A673 (cell line): ENCODE data around the gene TMEM14C. TPM values are rescaled to one million over a fixed set of nuclear protein-coding genes. Genes with fewer than 3 reads are reported as not detected.

Experiments
- BruUV-seq: library from RNA; stranded (reverse); fragments of 400-500 nt; replicated peaks from 2 replicates; lab custom pipeline; 2021; lab: Mats Ljungman, UMichigan
- CTCF ChIA-PET: fragments of 300-600 bp; sonication (Branson Sonifier 250); formaldehyde crosslinking; loops from one replicate; lab custom pipeline; 2022; ENCODE audit warnings: antibody characterized with exemption; lab: Charles Lee
- POLR2A ChIA-PET: fragments of 300-600 bp; sonication (Branson Sonifier 250); formaldehyde crosslinking; loops from one replicate; lab custom pipeline; 2022; ENCODE audit warnings: antibody characterized with exemption; ENCODE audit not compliant: low non-redundant PET; lab: Charles Lee
- DNase-seq: peaks from one replicate; pipeline ENCODE4 v3.0.0-alpha.2; 2015; ENCODE audit warnings: low spot score
- H3K27ac ChIP-seq: fragments of 200-600 bp; sonication (generic); 2 replicates; pipeline ENCODE4 v1.5.1; 2016; ENCODE audit warnings: mixed run types, low read depth, mild to moderate bottlenecking, mixed read lengths, antibody characterized with exemption, low read length; ENCODE audit not compliant: poor library complexity, severe bottlenecking
- H3K27me3 ChIP-seq: fragments of 200-600 bp; sonication (generic); replicated peaks from 2 replicates; pipeline ENCODE4 v1.6.1; 2017; ENCODE audit warnings: mixed run types, low read depth, mild to moderate bottlenecking, mixed read lengths, antibody characterized with exemption, low read length; ENCODE audit not compliant: insufficient read depth, poor library complexity
- H3K36me3 ChIP-seq: fragments of 200-600 bp; sonication (generic); 2 replicates; pipeline ENCODE4 v1.6.1; 2016; ENCODE audit warnings: mixed run types, mild to moderate bottlenecking, mixed read lengths, antibody characterized with exemption, low read length; ENCODE audit not compliant: insufficient read depth, poor library complexity, severe bottlenecking
- H3K4me1 ChIP-seq: fragments of 200-600 bp; sonication (generic); 2 replicates; pipeline ENCODE4 v1.6.1; 2017; ENCODE audit warnings: mixed run types, mild to moderate bottlenecking, mixed read lengths, antibody characterized with exemption, low read length; ENCODE audit not compliant: insufficient read depth, poor library complexity, severe bottlenecking
- H3K4me3 ChIP-seq: fragments of 200-600 bp; sonication (generic); 2 replicates; pipeline ENCODE4 v1.5.1; 2016; ENCODE audit warnings: low read depth, mixed run types, mild to moderate bottlenecking, mixed read lengths, low read length; ENCODE audit not compliant: poor library complexity, severe bottlenecking
- H3K9me3 ChIP-seq: fragments of 200-600 bp; sonication (generic); 2 replicates; pipeline ENCODE4 v1.6.1; 2016; ENCODE audit warnings: mixed run types, low read depth, mild to moderate bottlenecking, mixed read lengths, antibody characterized with exemption, low read length; ENCODE audit not compliant: poor library complexity, severe bottlenecking
- CTCF ChIP-seq: fragments of 300-800, 200-600 bp; sonication (generic); conservative IDR thresholded peaks from 2 replicates; pipeline ENCODE4 v1.5.1; 2017; ENCODE audit warnings: low read depth, mild to moderate bottlenecking, antibody characterized with exemption, low read length, moderate library complexity, mixed read lengths
- EZH2 ChIP-seq: fragments of 200-600 bp; sonication (generic); IDR thresholded peaks from 2 replicates; pipeline ENCODE4 v1.6.1; 2017; ENCODE audit warnings: borderline replicate concordance, low read depth, mild to moderate bottlenecking, mixed read lengths, antibody characterized with exemption, low read length; ENCODE audit not compliant: poor library complexity, severe bottlenecking
- intact Hi-C: fragments of 100-400 bp; cut with micrococcal nuclease; formaldehyde crosslinking; loops from one replicate; pipeline ENCODE4 v1.10.0; 2022; ENCODE audit not compliant: unreplicated experiment
- total RNA-seq: library from RNA; stranded (reverse); gene quantifications from 2 replicates; pipeline ENCODE4 v1.2.3, GENCODE V29; 2021

The TMEM14C gene
- total RNA-seq, 1 experiment from 2014 or later: 68.3 TPM

GRCh38 chr6:10778230-10778629 is 55.4 kb downstream of the TMEM14C start:
- CTCF ChIA-PET: no interaction called here
- Histone ChIP-seq H3K4me3 (no peak overlapping the region), H3K27ac (no peak overlapping the region), H3K4me1 (no peaks in the 10 kb centered on the region), H3K36me3 (no peaks in the 10 kb centered on the region), H3K9me3 (no peaks in the 10 kb centered on the region), H3K27me3 (no peaks in the 10 kb centered on the region)
- intact Hi-C loops: no loop called here
- no peak for DNase-seq
- TF ChIP-seq EZH2: no peak
- no peak for TF ChIP-seq CTCF
- no TSS peak for BruUV-seq
- POLR2A ChIA-PET: no interaction called here

GRCh38 chr6:10779076-10779475 is 56.2 kb downstream of the TMEM14C start:
- no peak for DNase-seq
- no peak for TF ChIP-seq CTCF
- no peak for TF ChIP-seq EZH2
- no peaks in the 10 kb centered on the region for H3K27me3 ChIP-seq
- intact Hi-C loops: no loop called here
- H3K27ac ChIP-seq: no peak overlapping the region
- H3K36me3 ChIP-seq: no peaks in the 10 kb centered on the region
- POLR2A ChIA-PET: interaction anchor here (0.7 kb wide), 1 partner anchor 653 kb away, joined by 20 read pairs; no protein-coding TSS in a partner anchor
- no TSS peak for BruUV-seq
- no peak overlapping the region for H3K4me3 ChIP-seq
- CTCF ChIA-PET: no interaction called here
- no peaks in the 10 kb centered on the region for H3K9me3 ChIP-seq
- H3K4me1 ChIP-seq: no peaks in the 10 kb centered on the region

Other genes starting within 250 kb of the TMEM14C start
- 0.28 and 0.70 TPM in 2 replicates for gene GCNT2, start 201.7 kb upstream of the TMEM14C start, total RNA-seq
- gene C6orf52, start 28.5 kb upstream of the TMEM14C start, total RNA-seq: 0.69 and 1.9 TPM in 2 replicates
- gene PAK1IP1, start 28.1 kb upstream of the TMEM14C start, total RNA-seq: 34.4 and 41.6 TPM in 2 replicates
- 90.7 and 94.6 TPM in 2 replicates for gene TMEM14B, start 24.7 kb downstream of the TMEM14C start, total RNA-seq
- 0.06 and 0.24 TPM in 2 replicates for gene MAK, start 115.5 kb downstream of the TMEM14C start, total RNA-seq
- gene GCM2, start 159.0 kb downstream of the TMEM14C start, total RNA-seq: not detected in 2 replicates
- 7.5 and 9.7 TPM in 2 replicates for gene SYCP2L, start 164.0 kb downstream of the TMEM14C start, total RNA-seq